Activated CD4-positive, alpha-beta T cell treated with anti-CD3 and anti-CD28 coated beads, Interleukin-2, Interleukin-4, amounts not matched to agents 100 ng/mL and 50 ng/mL, durations not matched to agents 16 hours and 8 hours (primary cell): Measurements from ENCODE around the gene NAV3.

ENCODE experiments used
- DNase-seq: peaks from one replicate; pipeline ENCODE4 v3.0.0-alpha.2; 2020; ENCODE audit warnings: low spot score

Gene NAV3

GRCh38 chr12:78187741-78188140 lies 357.0 kb downstream of the NAV3 start:
- no peak for DNase-seq

GRCh38 chr12:78189656-78190055 lies 359.0 kb downstream of the NAV3 start:
- DNase-seq = no peak

GRCh38 chr12:78191611-78192010 lies 360.9 kb downstream of the NAV3 start:
- no peak for DNase-seq

GRCh38 chr12:78192979-78193378 lies 362.3 kb downstream of the NAV3 start:
- no peak for DNase-seq

GRCh38 chr12:78194448-78194847 lies 363.8 kb downstream of the NAV3 start:
- no peak for DNase-seq

- DNase-seq = no peak
These were observed 368.2 kb downstream of the NAV3 start for GRCh38 chr12:78198896-78199295.

- DNase-seq = no peak
These were observed 369.2 kb downstream of the NAV3 start for GRCh38 chr12:78199926-78200325.

- no peak for DNase-seq
These were observed 374.2 kb downstream of the NAV3 start for GRCh38 chr12:78204926-78205325.

- DNase-seq = no peak
These were observed 377.4 kb downstream of the NAV3 start for GRCh38 chr12:78208092-78208491.

GRCh38 chr12:78209846-78210505 lies 379.3 kb downstream of the NAV3 start:
- DNase-seq = no peak

GRCh38 chr12:78210506-78210860 lies 379.8 kb downstream of the NAV3 start:
- no peak for DNase-seq

- no peak for DNase-seq
These were observed 380.2 kb downstream of the NAV3 start for GRCh38 chr12:78210894-78211302.

GRCh38 chr12:78220811-78221210 lies 390.1 kb downstream of the NAV3 start:
- no peak for DNase-seq

- no peak for DNase-seq
These were observed 393.5 kb downstream of the NAV3 start for GRCh38 chr12:78224154-78224553.

GRCh38 chr12:78226763-78227162 lies 396.1 kb downstream of the NAV3 start:
- no peak for DNase-seq

GRCh38 chr12:78229591-78230101 lies 399.0 kb downstream of the NAV3 start:
- DNase-seq = peak; percentile 47

GRCh38 chr12:78232756-78233155 lies 402.1 kb downstream of the NAV3 start:
- no peak for DNase-seq

GRCh38 chr12:78236264-78236663 lies 405.6 kb downstream of the NAV3 start:
- DNase-seq = no peak

GRCh38 chr12:78239544-78239943 lies 408.9 kb downstream of the NAV3 start:
- DNase-seq = no peak

GRCh38 chr12:78240827-78241226 lies 410.1 kb downstream of the NAV3 start:
- no peak for DNase-seq

GRCh38 chr12:78241446-78241845 lies 410.8 kb downstream of the NAV3 start:
- DNase-seq = no peak

- no peak for DNase-seq
These were observed 414.3 kb downstream of the NAV3 start for GRCh38 chr12:78244916-78245507.

GRCh38 chr12:78248321-78248720 lies 417.6 kb downstream of the NAV3 start:
- peak; percentile 3 for DNase-seq

GRCh38 chr12:78249578-78249977 lies 418.9 kb downstream of the NAV3 start:
- DNase-seq = no peak
